ENCODE results near the gene LECT2.
A peak's percentile ranks its signal among the peaks of the same experiment; 100 is the strongest.

Gene LECT2

DNA sequence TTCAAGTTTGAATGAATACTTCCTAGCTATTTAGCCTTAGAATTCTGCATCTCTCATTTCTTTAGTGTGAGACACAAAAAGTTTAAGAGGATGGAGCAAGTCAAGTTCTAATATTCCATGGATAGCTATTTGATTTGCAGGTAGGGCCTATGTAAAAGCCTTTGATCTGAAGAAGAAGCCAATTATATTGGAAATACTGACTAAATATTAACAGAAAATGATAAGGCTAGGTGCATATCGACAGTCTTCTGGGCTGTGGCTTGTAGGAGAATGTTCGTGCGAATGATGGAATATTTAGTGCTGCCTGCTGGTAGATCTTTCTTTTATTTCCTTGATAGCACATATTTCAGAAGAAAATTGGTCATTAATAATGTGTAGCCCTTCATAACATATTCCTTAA is at the start of gene LECT2:
Gene LECT2 (minus strand): TSS at position 85 of the 400 bp plus-strand sequence. CDS start 150 bp downstream, outside the sequence.
- DNase-seq (ENCODE audit: extremely low read depth, low read depth), result no peak
- TF ChIP-seq, protein P1, sequence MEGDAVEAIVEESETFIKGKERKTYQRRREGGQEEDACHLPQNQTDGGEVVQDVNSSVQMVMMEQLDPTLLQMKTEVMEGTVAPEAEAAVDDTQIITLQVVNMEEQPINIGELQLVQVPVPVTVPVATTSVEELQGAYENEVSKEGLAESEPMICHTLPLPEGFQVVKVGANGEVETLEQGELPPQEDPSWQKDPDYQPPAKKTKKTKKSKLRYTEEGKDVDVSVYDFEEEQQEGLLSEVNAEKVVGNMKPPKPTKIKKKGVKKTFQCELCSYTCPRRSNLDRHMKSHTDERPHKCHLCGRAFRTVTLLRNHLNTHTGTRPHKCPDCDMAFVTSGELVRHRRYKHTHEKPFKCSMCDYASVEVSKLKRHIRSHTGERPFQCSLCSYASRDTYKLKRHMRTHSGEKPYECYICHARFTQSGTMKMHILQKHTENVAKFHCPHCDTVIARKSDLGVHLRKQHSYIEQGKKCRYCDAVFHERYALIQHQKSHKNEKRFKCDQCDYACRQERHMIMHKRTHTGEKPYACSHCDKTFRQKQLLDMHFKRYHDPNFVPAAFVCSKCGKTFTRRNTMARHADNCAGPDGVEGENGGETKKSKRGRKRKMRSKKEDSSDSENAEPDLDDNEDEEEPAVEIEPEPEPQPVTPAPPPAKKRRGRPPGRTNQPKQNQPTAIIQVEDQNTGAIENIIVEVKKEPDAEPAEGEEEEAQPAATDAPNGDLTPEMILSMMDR (IDR thresholded peaks at IDR 0.05; ENCODE audit: low read depth, low read length), result no peak

DNA sequence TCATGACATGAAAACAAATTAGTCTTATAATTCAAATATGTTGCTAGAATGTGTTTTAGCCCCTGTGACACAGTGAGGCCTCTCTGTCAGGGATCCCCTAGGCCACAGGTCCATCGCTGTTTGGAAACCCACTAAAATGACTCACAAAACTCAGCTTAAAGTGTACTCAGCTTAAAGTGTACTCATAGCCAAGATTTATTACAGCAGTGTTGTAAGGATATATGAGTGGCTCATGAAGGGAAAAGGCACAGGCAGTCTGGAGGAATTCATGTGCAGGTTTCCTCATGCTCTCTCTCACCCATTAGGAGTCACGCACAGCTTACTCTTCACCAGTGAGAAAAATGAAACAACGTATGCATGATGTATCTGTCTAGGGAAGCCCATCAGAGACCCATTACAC is 49.7 kb upstream of the LECT2 start:
- DNase-seq (ENCODE audit: extremely low read depth, low read depth), result no peak

DNA sequence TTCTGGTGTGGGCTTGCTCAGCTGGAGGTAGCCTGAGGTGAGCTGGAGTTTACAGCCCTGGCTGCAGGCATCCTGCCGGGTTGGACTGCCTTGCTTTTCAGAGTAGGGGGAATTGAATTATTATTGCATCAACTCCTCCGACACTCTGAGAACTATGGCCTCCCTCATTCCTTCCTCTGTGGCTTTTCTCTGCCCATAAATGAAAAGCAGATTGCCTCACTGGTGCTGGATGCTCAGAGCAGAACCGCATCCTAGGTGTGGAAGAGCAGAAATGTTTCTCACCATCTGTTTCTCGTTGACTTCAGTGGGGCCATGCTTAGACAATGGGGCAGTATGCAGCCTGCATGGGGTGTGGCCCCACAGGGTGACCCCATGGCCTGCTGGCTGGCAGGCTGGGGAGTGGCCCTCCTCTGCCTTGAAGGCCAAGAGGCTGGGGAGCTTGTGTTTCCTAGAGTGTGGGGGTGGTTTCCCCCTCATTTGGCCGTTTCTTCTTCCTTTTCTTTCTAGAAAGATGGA is 46.7 kb upstream of the LECT2 start:
- DNase-seq (ENCODE audit: extremely low read depth, low read depth), result peak; percentile 92

More for the DNA sequence above, 49.7 kb upstream of the LECT2 start:
- TF ChIP-seq, protein P1 (IDR thresholded peaks at IDR 0.05; ENCODE audit: low read depth, low read length), result no peak

DNA sequence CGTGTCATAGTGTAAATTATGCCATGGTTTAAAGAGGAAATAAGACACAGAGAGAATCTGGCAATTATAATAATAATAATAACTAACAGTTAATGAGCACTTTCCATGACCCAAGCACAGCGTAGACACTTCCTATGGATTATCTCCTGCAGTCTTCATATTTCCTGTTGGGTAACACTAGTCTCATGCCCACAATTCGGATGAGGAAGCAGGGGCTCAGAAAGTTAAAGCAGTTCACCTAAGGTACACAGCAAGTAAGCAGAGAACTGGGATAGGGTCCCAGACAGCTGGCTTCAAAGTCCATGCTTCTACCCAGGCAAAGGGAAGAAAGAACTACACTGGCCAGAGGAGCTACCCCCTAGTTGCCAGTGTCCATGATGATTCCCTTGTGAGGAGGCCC is 46.1 kb upstream of the LECT2 start:
- TF ChIP-seq, protein P1 (IDR thresholded peaks at IDR 0.05; ENCODE audit: low read depth, low read length), result no peak
- DNase-seq (ENCODE audit: extremely low read depth, low read depth), result no peak

More for the DNA sequence above, 46.7 kb upstream of the LECT2 start:
- TF ChIP-seq, protein P1 (IDR thresholded peaks at IDR 0.05; ENCODE audit: low read depth, low read length), result no peak

DNA sequence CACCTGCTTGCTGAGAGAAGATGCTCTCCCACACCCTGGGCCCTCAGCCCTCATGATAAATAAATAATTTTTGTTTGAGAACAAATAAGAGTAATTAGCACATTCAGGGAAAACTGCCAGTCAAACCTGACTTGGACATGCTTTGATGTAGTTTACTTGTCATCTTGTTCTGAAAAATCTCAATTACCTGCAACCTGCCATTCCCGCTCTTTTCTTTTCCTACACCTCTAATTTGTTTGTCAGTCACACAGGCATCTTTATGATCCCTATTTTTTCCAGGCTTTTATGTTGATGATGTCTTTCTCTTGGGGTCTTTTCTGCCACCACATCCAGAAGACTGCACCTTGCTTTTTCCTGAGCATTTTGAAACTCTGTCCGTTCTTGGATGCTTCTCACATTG is 45.4 kb upstream of the LECT2 start:
- DNase-seq (ENCODE audit: extremely low read depth, low read depth), result no peak
- TF ChIP-seq, protein P1 (IDR thresholded peaks at IDR 0.05; ENCODE audit: low read depth, low read length), result no peak

DNA sequence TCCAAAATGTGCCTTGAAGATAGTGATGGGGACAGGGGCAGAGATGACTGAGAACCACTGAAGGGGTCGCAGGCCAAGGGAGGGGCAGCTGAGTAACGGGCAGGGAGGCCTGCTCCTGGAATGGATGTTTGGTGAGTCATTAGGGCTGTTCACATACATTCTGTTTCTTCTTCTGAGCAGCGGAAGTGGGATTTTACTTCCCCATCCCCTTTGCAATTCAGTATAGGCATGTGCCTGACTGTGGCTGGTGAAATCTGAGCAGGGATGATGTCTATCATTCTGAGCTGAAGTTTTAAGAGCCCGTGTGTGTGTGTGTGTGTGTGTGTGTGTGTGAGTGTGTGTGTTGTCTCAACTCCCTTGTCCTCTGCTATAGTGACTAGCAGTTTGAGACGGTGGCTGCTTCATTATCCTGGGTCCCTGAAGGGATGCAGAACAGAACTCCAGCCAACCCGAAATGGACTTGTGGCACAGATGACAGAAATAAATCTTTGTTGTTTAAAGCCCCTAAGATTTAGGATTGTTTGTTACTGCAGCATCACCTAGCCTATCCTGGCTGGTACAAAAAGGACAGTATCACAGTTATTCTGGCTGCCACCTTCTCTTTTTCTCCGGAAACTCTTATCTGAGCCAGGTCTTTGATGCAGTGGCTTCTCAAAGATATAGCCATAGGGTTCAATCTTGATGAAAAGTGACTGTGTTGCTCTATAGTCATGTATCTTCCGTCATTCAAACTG is 44.8 kb upstream of the LECT2 start:
- DNase-seq (ENCODE audit: extremely low read depth, low read depth), result no peak
- TF ChIP-seq, protein P1 (IDR thresholded peaks at IDR 0.05; ENCODE audit: low read depth, low read length), result no peak

DNA sequence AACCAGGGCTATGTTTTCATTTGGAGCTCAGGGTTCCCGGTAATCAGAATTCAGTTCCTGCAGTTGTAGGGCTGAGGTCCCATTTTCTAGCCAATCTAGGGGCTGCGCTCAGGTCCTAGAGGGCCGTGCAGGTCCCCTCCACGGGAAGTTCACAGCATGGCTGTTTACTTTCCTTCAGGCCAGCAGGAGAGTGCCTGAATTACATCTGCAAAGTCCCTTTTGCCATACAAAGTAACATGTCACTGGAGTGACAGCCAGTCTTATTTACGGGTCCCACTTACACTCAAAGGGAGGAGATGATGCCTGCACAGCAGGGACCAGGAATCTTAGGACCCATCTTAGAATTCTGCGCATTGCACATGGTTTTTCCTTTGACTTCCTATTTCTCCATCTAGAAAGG is 44.1 kb upstream of the LECT2 start:
- TF ChIP-seq, protein P1 (IDR thresholded peaks at IDR 0.05; ENCODE audit: low read depth, low read length), result no peak

More for the DNA sequence above, 44.1 kb upstream of the LECT2 start:
- DNase-seq (ENCODE audit: extremely low read depth, low read depth), result no peak
